Loucy (cell line): Measurements from ENCODE around the gene MEGF9.

Experiments
- H2AFZ ChIP-seq: fragments of 200-600 bp; sonication (generic); 2 replicates; pipeline ENCODE4 v1.6.0; 2016; ENCODE audit warnings: antibody characterized with exemption, mild to moderate bottlenecking, low read length, moderate library complexity
- H3F3A ChIP-seq: fragments of 200-600 bp; 2 replicates; pipeline ENCODE4 v1.6.0; 2016; ENCODE audit warnings: antibody characterized with exemption, low read depth, mild to moderate bottlenecking
- H3K27me3 ChIP-seq: fragments of 200-600 bp; sonication (generic); 2 replicates; pipeline ENCODE4 v1.6.1; 2014; ENCODE audit warnings: low read length, mild to moderate bottlenecking; ENCODE audit not compliant: insufficient read depth, poor library complexity, severe bottlenecking
- H3K36me3 ChIP-seq: fragments of 200-600 bp; sonication (generic); 2 replicates; pipeline ENCODE4 v1.6.1; 2016; ENCODE audit warnings: low read length; ENCODE audit not compliant: insufficient read depth
- H3K4me1 ChIP-seq: fragments of 200-600 bp; sonication (generic); 2 replicates; pipeline ENCODE4 v1.5.1; 2014; ENCODE audit warnings: low read length, mild to moderate bottlenecking; ENCODE audit not compliant: insufficient read depth, poor library complexity, severe bottlenecking
- H3K4me2 ChIP-seq: fragments of 200-600 bp; sonication (generic); 2 replicates; pipeline ENCODE4 v1.6.0; 2014; ENCODE audit warnings: antibody characterized with exemption, low read length, low read depth, mild to moderate bottlenecking; ENCODE audit not compliant: poor library complexity, severe bottlenecking
- H3K4me3 ChIP-seq: fragments of 200-600 bp; sonication (generic); 2 replicates; pipeline ENCODE4 v1.5.1; 2014; ENCODE audit warnings: low read length, mild to moderate bottlenecking, mixed read lengths; ENCODE audit not compliant: poor library complexity, severe bottlenecking
- H3K79me2 ChIP-seq: fragments of 200-600 bp; sonication (generic); 2 replicates; pipeline ENCODE4 v1.6.1; 2014; ENCODE audit warnings: low read length; ENCODE audit not compliant: insufficient read depth
- H3K9ac ChIP-seq: fragments of 200-600 bp; sonication (generic); 2 replicates; pipeline ENCODE4 v1.6.0; 2014; ENCODE audit warnings: mild to moderate bottlenecking, low read depth, low read length, moderate library complexity; ENCODE audit not compliant: poor library complexity, severe bottlenecking
- H3K9me2 ChIP-seq: fragments of 200-600 bp; sonication (generic); replicated peaks from 2 replicates; pipeline ENCODE4 v1.6.1; 2016; ENCODE audit warnings: low read depth, low read length, mixed read lengths
- H3K9me3 ChIP-seq: fragments of 200-600 bp; sonication (generic); 2 replicates; pipeline ENCODE4 v1.6.1; 2014; ENCODE audit warnings: mild to moderate bottlenecking, antibody characterized with exemption, low read length, low read depth; ENCODE audit not compliant: insufficient read depth
- H4K20me1 ChIP-seq: fragments of 200-600 bp; sonication (generic); 2 replicates; pipeline ENCODE4 v1.6.0; 2014; ENCODE audit warnings: antibody characterized with exemption, low read length, mild to moderate bottlenecking; ENCODE audit not compliant: insufficient read depth, poor library complexity, severe bottlenecking
- EZH2phosphoT487 ChIP-seq: fragments of 200-600 bp; IDR thresholded peaks from 2 replicates; pipeline ENCODE4 v1.6.1; 2018; ENCODE audit warnings: antibody characterized with exemption, mild to moderate bottlenecking, moderate library complexity, borderline replicate concordance
- TF ChIP-seq, protein P1 (sequence below): fragments of 200-600 bp; sonication (generic); conservative IDR thresholded peaks from 2 replicates; pipeline ENCODE4 v1.5.1; 2014; ENCODE audit warnings: mild to moderate bottlenecking, antibody characterized with exemption, low read length

The MEGF9 gene

DNA sequence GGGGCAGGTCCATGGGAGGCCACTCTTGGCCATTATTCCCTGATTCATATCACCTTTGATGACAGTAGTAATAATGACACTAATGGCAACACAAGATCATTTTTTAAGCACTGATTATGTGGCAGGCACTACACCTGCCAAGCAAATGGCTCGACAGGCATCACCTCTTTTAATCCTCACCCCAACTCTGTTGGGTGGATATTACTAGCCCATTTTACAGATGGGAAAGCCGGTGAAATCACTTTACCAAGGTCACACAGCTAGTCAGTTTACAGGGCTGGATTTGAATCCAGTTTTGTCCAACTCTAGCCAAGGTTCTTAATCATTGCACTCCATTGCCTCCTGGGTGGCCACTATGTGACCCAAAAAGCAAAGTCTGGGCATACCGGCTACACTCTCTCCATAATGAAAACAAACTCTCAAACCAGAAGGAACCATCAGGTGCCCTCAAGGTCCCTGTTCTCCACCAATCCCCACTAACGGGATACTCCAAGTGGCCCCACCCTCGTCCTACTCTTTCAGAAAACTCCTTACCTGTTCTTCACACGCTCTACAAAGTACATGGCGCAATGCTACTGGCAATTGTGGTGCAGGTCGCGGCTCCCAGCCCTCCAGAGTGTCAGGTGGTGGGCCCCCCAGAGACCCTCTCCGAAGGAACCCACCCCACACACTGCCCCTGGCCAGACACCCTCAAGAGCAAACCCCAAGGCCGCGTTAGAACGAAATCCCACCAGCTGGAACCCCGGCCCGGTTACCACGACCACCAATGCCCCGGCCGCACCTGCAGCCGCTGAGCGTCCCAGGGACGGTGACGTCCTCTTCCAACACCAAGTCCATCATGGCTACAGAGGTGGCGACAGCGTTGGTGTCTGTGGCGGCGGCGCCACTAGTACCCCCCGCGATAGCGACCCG is 134.9 kb downstream of the MEGF9 start:
- TF ChIP-seq, protein P1, sequence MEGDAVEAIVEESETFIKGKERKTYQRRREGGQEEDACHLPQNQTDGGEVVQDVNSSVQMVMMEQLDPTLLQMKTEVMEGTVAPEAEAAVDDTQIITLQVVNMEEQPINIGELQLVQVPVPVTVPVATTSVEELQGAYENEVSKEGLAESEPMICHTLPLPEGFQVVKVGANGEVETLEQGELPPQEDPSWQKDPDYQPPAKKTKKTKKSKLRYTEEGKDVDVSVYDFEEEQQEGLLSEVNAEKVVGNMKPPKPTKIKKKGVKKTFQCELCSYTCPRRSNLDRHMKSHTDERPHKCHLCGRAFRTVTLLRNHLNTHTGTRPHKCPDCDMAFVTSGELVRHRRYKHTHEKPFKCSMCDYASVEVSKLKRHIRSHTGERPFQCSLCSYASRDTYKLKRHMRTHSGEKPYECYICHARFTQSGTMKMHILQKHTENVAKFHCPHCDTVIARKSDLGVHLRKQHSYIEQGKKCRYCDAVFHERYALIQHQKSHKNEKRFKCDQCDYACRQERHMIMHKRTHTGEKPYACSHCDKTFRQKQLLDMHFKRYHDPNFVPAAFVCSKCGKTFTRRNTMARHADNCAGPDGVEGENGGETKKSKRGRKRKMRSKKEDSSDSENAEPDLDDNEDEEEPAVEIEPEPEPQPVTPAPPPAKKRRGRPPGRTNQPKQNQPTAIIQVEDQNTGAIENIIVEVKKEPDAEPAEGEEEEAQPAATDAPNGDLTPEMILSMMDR = no peak
- no peak for TF ChIP-seq EZH2phosphoT487
- H3K9ac ChIP-seq = peak overlapping the region; percentile 99
- no peaks in the 10 kb centered on the region for H3K9me2 ChIP-seq
- H3K4me1 ChIP-seq = peaks cover 61% of the 10 kb centered on the region
- no peaks in the 10 kb centered on the region for H3K36me3 ChIP-seq
- H3K4me3 ChIP-seq = peak overlapping the region; percentile 100
- peak overlapping the region; percentile 88 for H2AFZ ChIP-seq
- H3K4me2 ChIP-seq = peak overlapping the region; percentile 97
- no peaks in the 10 kb centered on the region for H3K9me3 ChIP-seq
- H3F3A ChIP-seq = no peaks in the 10 kb centered on the region
- H3K79me2 ChIP-seq = peaks cover 60% of the 10 kb centered on the region
- peaks cover 28% of the 10 kb centered on the region for H4K20me1 ChIP-seq
- no peaks in the 10 kb centered on the region for H3K27me3 ChIP-seq

DNA sequence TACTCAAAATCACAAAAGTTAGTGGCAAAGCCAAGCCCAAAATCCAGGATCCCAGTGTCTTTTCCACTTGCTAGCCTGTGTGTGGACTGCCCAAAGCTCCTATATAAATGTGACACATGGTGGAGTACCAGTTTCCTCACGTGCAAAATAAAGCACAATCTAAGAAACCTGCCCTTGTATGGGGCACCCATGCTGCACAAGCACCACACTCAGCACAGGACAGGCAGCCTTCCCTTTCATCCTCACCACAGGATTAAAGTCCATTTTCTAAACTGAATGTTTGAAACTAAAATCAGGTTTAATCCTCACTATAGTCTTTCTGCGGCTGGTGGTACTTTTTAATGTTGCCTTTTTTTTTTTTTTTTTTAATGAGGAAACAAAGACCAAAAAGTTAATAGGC is 139.8 kb downstream of the MEGF9 start:
- Histone ChIP-seq H3K9me2 (no peaks in the 10 kb centered on the region), H3K9me3 (no peaks in the 10 kb centered on the region), H3K4me3 (peak overlapping the region; percentile 55), H3K27me3 (no peaks in the 10 kb centered on the region), H3K9ac (peak overlapping the region; percentile 47), H3K79me2 (peaks cover 78% of the 10 kb centered on the region), H3K4me1 (peaks cover 52% of the 10 kb centered on the region), H3K36me3 (peaks cover 28% of the 10 kb centered on the region; the same call in 1 of the 2 replicates), H3K4me2 (peak overlapping the region; percentile 97), H3F3A (no peaks in the 10 kb centered on the region), H4K20me1 (peaks cover 47% of the 10 kb centered on the region), H2AFZ (no peak overlapping the region)
- TF ChIP-seq EZH2phosphoT487 = no peak
- TF ChIP-seq, protein P1 = no peak

DNA sequence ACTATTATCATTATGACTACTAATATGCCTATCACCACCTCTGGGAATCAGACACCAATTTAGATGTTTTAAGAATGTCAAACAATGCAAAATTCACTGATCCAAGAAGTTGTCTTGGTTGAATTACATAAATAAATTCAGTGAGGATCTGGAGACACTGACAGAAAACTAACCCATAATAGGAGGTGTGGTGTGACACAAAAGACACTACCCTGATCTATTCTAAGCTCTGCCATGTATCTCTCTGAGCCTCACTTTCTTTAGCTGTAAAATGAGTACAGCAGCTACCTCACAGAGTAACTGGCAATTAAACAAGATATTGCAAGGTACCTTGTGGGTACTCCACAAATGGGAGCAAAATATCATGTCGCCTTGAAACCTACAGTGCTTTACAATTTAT is 141.8 kb downstream of the MEGF9 start:
- Histone ChIP-seq H3K9me3 (no peaks in the 10 kb centered on the region), H2AFZ (no peak overlapping the region), H3F3A (no peaks in the 10 kb centered on the region), H3K27me3 (no peaks in the 10 kb centered on the region), H3K9ac (no peak overlapping the region), H3K4me2 (peak overlapping the region; percentile 38), H3K4me1 (peaks cover 36% of the 10 kb centered on the region), H3K4me3 (no peak overlapping the region), H4K20me1 (peaks cover 34% of the 10 kb centered on the region), H3K9me2 (no peaks in the 10 kb centered on the region), H3K79me2 (peaks cover 61% of the 10 kb centered on the region), H3K36me3 (peaks cover 48% of the 10 kb centered on the region; the same call in 1 of the 2 replicates)
- no peak for TF ChIP-seq EZH2phosphoT487
- TF ChIP-seq, protein P1 = no peak
